K562 (cell line): Measurements from ENCODE around the gene CDK5R2. TPM values are rescaled to one million over a fixed set of nuclear protein-coding genes. Genes with fewer than 3 reads are reported as not detected.

Experiments used
- ATAC-seq: fragments of 200-7000 bp; cut with Tn5 transposase; 3 replicates; pipeline ENCODE4 v1.9.1; 2020; ENCODE audit warnings: moderate library complexity
- BruUV-seq: library from RNA; stranded (reverse); fragments of 400-500 nt; replicated peaks from 2 replicates; lab custom pipeline; 2021; lab: Mats Ljungman, UMichigan
- CTCF ChIA-PET: fragments of 300-600 bp; formaldehyde crosslinking; extraction: SDS; loops from one replicate; lab custom pipeline; 2021; ENCODE audit warnings: low intra/inter-chr PET ratio; lab: Yijun Ruan, JAX
- POLR2A ChIA-PET: fragments of 300-600, 350-650 bp; sonication (Branson Sonifier 250); formaldehyde crosslinking; extraction: SDS; loops from one replicate; lab custom pipeline; 2021; ENCODE audit warnings: antibody characterized with exemption, inconsistent platforms; lab: Yijun Ruan, JAX
- DNase-seq, 4 experiments: peaks; one replicate each; pipeline versions ENCODE4 v3.0.0 to v3.0.0-alpha.2; 2011 to 2018; ENCODE audit warnings: low spot score in 3 of 4, mixed read lengths in 3 of 4; ENCODE audit errors: extremely low read depth in 1 of 4
- FAIRE-seq: peaks from 2 replicates; lab custom pipeline; 2011; peaks lifted over from hg19 to GRCh38; lab: Jason Lieb, UNC
- H2AFZ ChIP-seq: 2 replicates; pipeline ENCODE4 v1.6.0; 2011; ENCODE audit warnings: low read depth, low read length, control low read depth, inconsistent platforms
- H3K27ac ChIP-seq: fragments of 200-600 bp; 3 replicates; pipeline ENCODE4 v1.8.0; 2011; ENCODE audit warnings: low read depth, mild to moderate bottlenecking, control low read depth, inconsistent platforms, low read length, moderate library complexity, mixed read lengths; ENCODE audit errors: extremely low read depth
- H3K27me3 ChIP-seq, 2 experiments: fragments of 300-600 bp in 1 of 2; 2 replicates in 1 of 2; 3 replicates in 1 of 2; pipeline versions ENCODE4 v1.6.0 to v1.8.0; 2011; ENCODE audit warnings: inconsistent platforms in 2 of 2, low read length in 2 of 2, mild to moderate bottlenecking in 1 of 2, mixed read lengths in 1 of 2, moderate library complexity in 1 of 2; ENCODE audit not compliant: control insufficient read depth in 2 of 2, insufficient read depth in 2 of 2
- H3K36me3 ChIP-seq: fragments of 300-600 bp; 3 replicates; pipeline ENCODE4 v1.8.0; 2011; ENCODE audit warnings: mild to moderate bottlenecking, low read length, inconsistent platforms; ENCODE audit not compliant: control insufficient read depth, insufficient read depth
- H3K4me1 ChIP-seq, 2 experiments: fragments of 200-600 bp in 1 of 2; replicated peaks in 1 of 2; 2 replicates in 1 of 2; 3 replicates in 1 of 2; pipeline versions ENCODE4 v1.5.1 to v1.8.0; 2011; ENCODE audit warnings: inconsistent platforms in 2 of 2, low read length in 2 of 2, mild to moderate bottlenecking in 1 of 2, mixed read lengths in 1 of 2, moderate library complexity in 1 of 2; ENCODE audit not compliant: control insufficient read depth in 2 of 2, insufficient read depth in 2 of 2
- H3K4me2 ChIP-seq: 2 replicates; pipeline ENCODE4 v1.6.1; 2011; ENCODE audit warnings: low read length, control low read depth, inconsistent platforms, mixed read lengths; ENCODE audit not compliant: insufficient read depth
- H3K4me3 ChIP-seq: fragments of 200-600 bp; sonication (generic), shearing (Covaris generic); 2 replicates; pipeline ENCODE4 v1.5.1; 2016; ENCODE audit warnings: control low read depth, inconsistent platforms
- H3K79me2 ChIP-seq: fragments of 200-600 bp; 3 replicates; pipeline ENCODE4 v1.8.0; 2011; ENCODE audit warnings: low read length, inconsistent platforms; ENCODE audit not compliant: control insufficient read depth, insufficient read depth
- H3K9ac ChIP-seq, 2 experiments: 2 replicates each; pipeline versions ENCODE4 v1.6.0 to v1.6.1; 2011; ENCODE audit warnings: low read depth in 2 of 2, low read length in 2 of 2, control low read depth in 1 of 2, inconsistent platforms in 1 of 2, mild to moderate bottlenecking in 1 of 2, mixed read lengths in 1 of 2; ENCODE audit not compliant: insufficient read depth in 1 of 2
- H3K9me1 ChIP-seq: one replicate; pipeline ENCODE4 v1.6.0; 2011; ENCODE audit warnings: inconsistent platforms, mild to moderate bottlenecking, low read length, moderate library complexity; ENCODE audit not compliant: control insufficient read depth, insufficient read depth
- H3K9me3 ChIP-seq: replicated peaks from 2 replicates; pipeline ENCODE4 v1.5.1; 2011; ENCODE audit warnings: low read depth, low read length, inconsistent platforms; ENCODE audit not compliant: control insufficient read depth, insufficient read depth
- H4K20me1 ChIP-seq: replicated peaks from 2 replicates; pipeline ENCODE4 v1.6.1; 2011; ENCODE audit warnings: low read length, inconsistent platforms, mixed read lengths; ENCODE audit not compliant: control insufficient read depth, insufficient read depth
- ARHGAP35 ChIP-seq: fragments of 450-650 bp; IDR thresholded peaks from 2 replicates; pipeline ENCODE4 v1.6.1; 2018; ENCODE audit not compliant: partially characterized antibody
- ARID1B ChIP-seq: fragments of 450-650 bp; IDR thresholded peaks from 2 replicates; pipeline ENCODE4 v1.6.1; 2016; ENCODE audit warnings: antibody characterized with exemption, mild to moderate bottlenecking, inconsistent platforms
- ATF1 ChIP-seq, 2 experiments: fragments of 450-650 bp in 1 of 2; IDR thresholded peaks; 2 replicates each; pipeline ENCODE4 v1.6.1; 2016; ENCODE audit warnings: missing compliant biosample characterization in 1 of 2, missing genetic modification characterization in 1 of 2
- BDP1 ChIP-seq: IDR thresholded peaks from 3 replicates; pipeline ENCODE4 v1.6.1; 2011; ENCODE audit not compliant: insufficient read length, insufficient read depth
- CBFA2T3 ChIP-seq: fragments of 450-650 bp; IDR thresholded peaks from 2 replicates; pipeline ENCODE4 v1.6.1; 2017
- EP300 ChIP-seq: IDR thresholded peaks from 2 replicates; pipeline ENCODE4 v1.6.1; 2012; ENCODE audit warnings: low read length, improper control_type of control experiment
- HDAC1 ChIP-seq, 2 experiments: fragments of 450-650 bp; IDR thresholded peaks; 2 replicates each; pipeline ENCODE4 v1.6.1; 2016 to 2017; ENCODE audit warnings: inconsistent platforms in 1 of 2, mild to moderate bottlenecking in 1 of 2, moderate library complexity in 1 of 2
- MAFF ChIP-seq: IDR thresholded peaks from 2 replicates; pipeline ENCODE4 v1.6.1; 2012; ENCODE audit warnings: low read length, improper control_type of control experiment
- MAFG ChIP-seq: fragments of 450-650 bp; conservative IDR thresholded peaks from 2 replicates; pipeline ENCODE4 v1.6.1; 2016; ENCODE audit warnings: missing genetic modification characterization, missing compliant biosample characterization
- MCM2 ChIP-seq: fragments of 450-650 bp; IDR thresholded peaks from 2 replicates; pipeline ENCODE4 v1.6.1; 2017; ENCODE audit warnings: low read depth, mild to moderate bottlenecking
- MNT ChIP-seq, 2 experiments: fragments of 450-650 bp; conservative IDR thresholded peaks; 2 replicates each; pipeline ENCODE4 v1.6.1; 2017; ENCODE audit warnings: mild to moderate bottlenecking in 2 of 2, moderate library complexity in 2 of 2
- NFATC3 ChIP-seq: fragments of 450-650 bp; IDR thresholded peaks from 2 replicates; pipeline ENCODE4 v1.6.1; 2017; ENCODE audit warnings: mild to moderate bottlenecking
- NFE2 ChIP-seq: IDR thresholded peaks from 2 replicates; pipeline ENCODE4 v1.6.1; 2014; ENCODE audit warnings: antibody characterized with exemption, low read depth
- NFE2L1 ChIP-seq: fragments of 450-650 bp; IDR thresholded peaks from 2 replicates; pipeline ENCODE4 v1.6.1; 2016; ENCODE audit warnings: missing genetic modification characterization, low read depth, mild to moderate bottlenecking, missing compliant biosample characterization, moderate library complexity, borderline replicate concordance
- NFIC ChIP-seq: fragments of 450-650 bp; IDR thresholded peaks from 2 replicates; pipeline ENCODE4 v1.6.1; 2017; ENCODE audit warnings: mild to moderate bottlenecking, inconsistent platforms
- RFX1 ChIP-seq: fragments of 450-650 bp; IDR thresholded peaks from 2 replicates; pipeline ENCODE4 v1.6.1; 2016; ENCODE audit warnings: mild to moderate bottlenecking, moderate library complexity
- SMARCE1 ChIP-seq: fragments of 450-650 bp; IDR thresholded peaks from 2 replicates; pipeline ENCODE4 v1.7.1; 2016; ENCODE audit warnings: mild to moderate bottlenecking
- TAF9B ChIP-seq: fragments of 450-650 bp; IDR thresholded peaks from 2 replicates; pipeline ENCODE4 v1.6.1; 2018; ENCODE audit warnings: mild to moderate bottlenecking; ENCODE audit not compliant: partially characterized antibody
- TCF3 ChIP-seq: sonication (generic); formaldehyde crosslinking; IDR thresholded peaks from 2 replicates; pipeline ENCODE4 v1.4.0; 2020; ENCODE audit warnings: mild to moderate bottlenecking, missing genetic modification reagents
- ZBTB9 ChIP-seq: fragments of 450-650 bp; formaldehyde crosslinking; IDR thresholded peaks from 2 replicates; pipeline ENCODE4 v1.4.0; 2020; ENCODE audit warnings: mild to moderate bottlenecking, moderate library complexity
- ZNF282 ChIP-seq: sonication (generic); formaldehyde crosslinking; IDR thresholded peaks from 2 replicates; pipeline ENCODE4 v1.8.1; 2023; ENCODE audit warnings: missing genetic modification reagents
- WGBS: fragments of 100-300 bp; shearing (Covaris generic); methylation state at CpG from one replicate; pipeline ENCODE4 v1.1.6; 2016; ENCODE audit warnings: low coverage, mixed read lengths; ENCODE audit not compliant: insufficient coverage; ENCODE audit errors: missing lambda C conversion rate; 5-methylcytosine and 5-hydroxymethylcytosine counted together
- in situ Hi-C: fragments of 300-500 bp; cut with MboI; formaldehyde crosslinking; loops from 4 replicates; pipeline ENCODE4 v1.15.0; 2018; ENCODE audit warnings: inconsistent platforms, mixed read lengths
- intact Hi-C: fragments of 100-400 bp; cut with micrococcal nuclease; formaldehyde crosslinking; loops from 2 replicates; pipeline ENCODE4 v1.14.2; 2022
- polyA plus RNA-seq, 8 experiments: library from polyadenylated mRNA; depleted of rRNA in 4 of 8; stranded (reverse) in 5 of 8; unstranded in 3 of 8; fragments of >200 nt; fragmentation: Nextera tagmentation in 2 of 8; fragmentation: Illumina TruSeq in 1 of 8; extraction: Ambion mirVana in 2 of 8; extraction: Trizol in 1 of 8; gene quantifications; 2 replicates each; pipeline versions ENCODE4 v1.2.1 to v1.2.3, GENCODE V29; 2011 to 2014; ENCODE audit warnings: inconsistent platforms in 1 of 8, missing spikeins in 1 of 8
- total RNA-seq, 7 experiments: library from RNA; depleted of rRNA in 6 of 7; stranded (reverse); fragments of >200 nt in 6 of 7; fragmentation: Illumina TruSeq in 2 of 7; extraction: Trizol in 2 of 7; gene quantifications; 2 replicates each; pipeline versions ENCODE4 v1.2.1 to v1.2.3, GENCODE V29; 2011 to 2021; ENCODE audit warnings: low replicate concordance in 1 of 7

CDK5R2 gene
- total and polyA plus RNA-seq, 9 of the 15 experiments (the other 6 are each of a cell fraction or from before 2014, with no cell fraction given): 0.09 TPM; not detected in 8

- FAIRE-seq: no peak
- 2% methylated on average over 4 of the region's 5 CpGs for WGBS
- ChIA-PET POLR2A (interaction anchor here (0.6 to 0.9 kb wide), 2 partner anchors 13 to 104 kb away, joined by 3 to 4 read pairs; no protein-coding TSS in a partner anchor), CTCF (no interaction called here)
- H3K9me1 ChIP-seq: no peaks in the 10 kb centered on the region
- in situ Hi-C loops: no loop called here
- no peaks in the 10 kb centered on the region for H3K36me3 ChIP-seq
- H3K4me2 ChIP-seq: peak overlapping the region; percentile 44
- peak; percentile 42 to 76 (median 48) for DNase-seq
- no peaks in the 10 kb centered on the region for H4K20me1 ChIP-seq
- H3K4me3 ChIP-seq: no peak overlapping the region
- no peak overlapping the region for H3K27ac ChIP-seq
- peaks cover 7 to 18% of the 10 kb centered on the region in 2 experiments; a peak in 4 of 5 replicates for H3K27me3 ChIP-seq
- no peaks in the 10 kb centered on the region for H3K79me2 ChIP-seq
- H3K4me1 ChIP-seq: peaks cover 11 to 26% of the 10 kb centered on the region in 2 experiments; a peak in 4 of 5 replicates
- H3K9me3 ChIP-seq: no peaks in the 10 kb centered on the region
- H2AFZ ChIP-seq: peak overlapping the region; percentile 32; the same call in 1 of the 2 replicates
- no peak overlapping the region for H3K9ac ChIP-seq
- ATAC-seq: peak; percentile 17; the same call in 1 of the 3 replicates
- intact Hi-C loops: loop anchor here (5.0 kb wide), 1 partner anchor 57 kb away; no protein-coding TSS in a partner anchor
- no TSS peak for BruUV-seq
- TF ChIP-seq MAFF (peak; percentile 95), NFIC (0 out of 2 replicates have a peak, but pooled peaks have one; percentile 15), MAFG (tag) (peak; percentile 99), RFX1 (peak; percentile 83), EP300 (peak; percentile 37; the same call in 1 of the 2 replicates), NFATC3 (no peak), NFE2L1 (tag) (peak; percentile 98), ATF1 (CRISPR knock-in tag; IDR thresholded peaks at IDR 0.05) (no peak), ATF1 (tag; IDR thresholded peaks at IDR 0.05) (0 out of 2 replicates have a peak, but pooled peaks have one; percentile 21), SMARCE1 (peak; percentile 61), HDAC1 (IDR thresholded peaks at IDR 0.05) (peak in 1 of 2 experiments; percentile 48; a peak in 2 of 4 replicates), ARID1B (peak; percentile 65), ZNF282 (no peak), MCM2 (no peak), ZBTB9 (CRISPR knock-in tag) (no peak), TAF9B (peak; percentile 82), NFE2 (peak; percentile 95), ARHGAP35 (no peak), MNT (conservative IDR thresholded peaks at IDR 0.05) (0 out of 4 replicates have a peak, but pooled peaks have one; percentile 18 to 40), CBFA2T3 (peak; percentile 75), BDP1 (no peak), TCF3 (CRISPR knock-in tag) (peak; percentile 17; the same call in 1 of the 2 replicates)
These were observed 4.7 kb downstream of the CDK5R2 start for GRCh38 chr2:218964041-218964771.
